ENCODE measurements around the gene OR5A1.
"Not testable (repeated sequence)": the region's sequence is repeated elsewhere in the genome, so short reads cannot be mapped to it uniquely, and the experiment has no call there.

The OR5A1 gene

GRCh38 chr11:59436169-59436568 is at the start of gene OR5A1:
Gene OR5A1 (plus strand): TSS chr11:59436469. CDS start chr11:59443169, 6,700 bp downstream.
- no peak for DNase-seq

DNA sequence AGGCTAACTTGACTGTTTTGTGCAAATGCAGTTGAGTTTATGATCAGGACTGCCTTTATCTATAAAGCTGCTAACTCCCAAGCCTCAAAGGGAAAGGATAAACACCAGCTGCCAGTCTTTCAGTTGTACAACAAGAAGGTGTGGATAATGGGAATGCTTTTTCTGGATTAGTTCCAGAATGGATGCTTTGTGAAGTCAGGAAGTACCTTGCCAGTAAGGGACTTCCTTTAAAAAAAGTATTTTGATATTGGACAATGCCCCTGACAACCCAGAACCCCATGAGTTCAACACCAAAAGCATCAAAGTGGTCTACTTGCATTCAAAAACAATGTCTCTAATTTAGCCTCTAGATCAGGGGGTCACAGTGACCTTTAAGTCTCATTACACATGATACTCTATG is 42.1 kb upstream of the OR5A1 start:
- no peak for DNase-seq

GRCh38 chr11:59400461-59401261 is 35.6 kb upstream of the OR5A1 start:
- no peak for DNase-seq

DNA sequence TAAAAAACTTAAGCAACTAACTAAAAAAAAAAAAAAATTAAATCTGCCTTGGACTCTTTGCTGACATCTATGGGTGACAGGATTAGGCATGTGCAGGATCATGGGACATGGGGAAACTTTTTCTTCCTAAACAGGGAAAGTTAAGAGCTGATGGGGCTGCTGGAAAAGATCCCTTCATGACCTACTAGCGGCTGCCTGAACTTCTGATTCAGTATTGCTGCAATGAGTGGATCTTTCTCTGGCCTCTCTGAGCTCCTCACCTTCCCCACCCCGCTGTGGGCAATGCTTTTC is 35.1 kb upstream of the OR5A1 start:
- DNase-seq: no peak

DNA sequence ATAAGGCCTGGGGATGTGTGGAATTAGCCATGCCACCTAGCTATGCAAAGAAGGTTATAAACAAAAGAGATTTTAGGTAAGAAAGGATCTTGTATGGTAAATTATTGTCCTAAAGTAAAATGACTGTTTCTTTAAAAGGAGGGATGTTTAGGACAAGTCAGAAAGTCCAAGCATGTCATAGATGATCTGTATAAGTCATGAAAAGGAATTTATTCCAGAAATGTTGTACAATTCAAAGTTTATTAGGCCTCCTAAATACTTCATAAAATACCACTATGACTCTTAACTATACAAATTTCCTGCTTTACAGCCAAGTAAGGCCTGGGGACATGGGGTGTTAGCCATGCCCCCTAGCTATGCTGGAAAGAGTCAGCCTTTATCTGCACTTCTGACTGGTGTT is 32.7 kb upstream of the OR5A1 start:
- DNase-seq: no peak

DNA sequence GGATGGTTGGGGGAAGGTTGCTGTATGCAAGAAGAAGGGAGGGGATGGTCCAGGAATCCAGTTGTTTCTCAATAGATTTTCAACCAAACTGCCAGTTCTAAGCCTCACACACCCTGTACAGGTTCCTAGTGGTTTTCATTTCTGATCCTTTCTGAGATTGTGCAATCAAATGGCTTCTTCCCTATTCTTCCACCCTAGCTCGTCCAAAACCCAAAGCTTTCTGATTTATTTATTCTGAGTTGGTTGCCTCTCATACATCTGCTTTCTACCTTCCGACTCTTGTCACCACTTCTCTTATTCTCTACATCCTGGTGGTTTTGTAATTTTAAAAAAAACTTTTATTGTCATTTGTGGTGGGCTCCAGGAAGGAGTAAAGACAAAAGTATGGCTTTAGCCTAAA is 22.6 kb upstream of the OR5A1 start:
- DNase-seq: no peak

DNA sequence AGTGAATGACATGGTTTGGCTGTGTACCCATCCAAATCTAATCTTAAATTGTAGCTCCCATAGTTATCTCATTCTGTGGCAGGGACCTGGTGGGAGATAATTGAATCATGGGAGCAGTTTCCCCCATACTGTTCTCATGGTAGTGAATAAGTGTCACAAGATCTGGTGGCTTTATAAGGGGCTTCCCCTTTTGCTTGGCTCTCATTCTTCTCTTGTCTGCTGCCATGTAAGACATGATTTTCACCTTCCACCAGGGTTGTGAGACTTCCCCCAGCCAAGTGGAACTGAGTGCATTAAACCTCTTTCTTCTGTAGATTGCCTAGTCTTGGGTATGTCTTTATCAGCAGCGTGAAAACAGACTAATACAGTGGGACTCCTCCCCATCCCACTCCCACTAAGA is 21.2 kb upstream of the OR5A1 start:
- DNase-seq: no peak

DNA sequence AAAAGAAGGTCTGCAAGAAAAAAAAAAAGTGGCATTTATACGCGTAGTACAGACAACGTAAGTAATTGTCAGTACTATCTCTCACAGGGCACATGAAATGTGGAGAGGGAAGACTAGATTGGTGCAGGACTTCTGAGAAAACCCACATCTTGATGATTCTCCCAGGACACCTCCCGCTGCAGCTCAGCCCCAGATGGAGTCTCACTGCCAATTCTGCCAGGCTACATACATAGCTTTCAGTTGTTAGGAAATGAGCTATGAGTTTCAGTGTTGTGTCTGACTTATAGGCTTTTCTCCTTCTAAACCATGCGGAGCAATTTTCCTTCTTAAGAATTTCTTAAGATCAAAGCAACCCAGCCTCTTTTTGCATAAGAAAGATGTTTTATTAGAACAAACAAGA is 19.7 kb upstream of the OR5A1 start:
- DNase-seq: no peak

- DNase-seq: no peak
These were observed 19.2 kb upstream of the OR5A1 start for GRCh38 chr11:59417023-59417422.

GRCh38 chr11:59418156-59418555 is 18.1 kb upstream of the OR5A1 start:
- DNase-seq: no peak

DNA sequence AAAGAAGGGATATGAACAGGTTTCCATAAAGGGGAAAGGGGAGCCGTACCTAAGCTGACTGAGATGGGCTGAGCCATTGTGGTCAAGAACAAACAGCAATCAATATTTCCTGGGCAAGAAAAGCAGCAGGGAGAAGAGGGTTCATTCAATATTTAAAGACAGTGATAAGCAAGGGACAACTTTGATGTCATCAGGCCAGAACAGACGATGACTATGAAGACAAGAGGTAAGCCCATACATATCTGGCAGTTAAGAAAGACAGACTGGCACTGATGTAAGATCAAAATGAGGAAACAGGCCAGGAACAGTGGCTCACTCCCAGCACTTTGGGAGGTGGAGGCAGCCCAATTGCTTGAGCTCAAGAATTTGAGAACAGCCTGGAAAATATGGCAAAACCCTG is 12.4 kb upstream of the OR5A1 start:
- DNase-seq: no peak

- no peak for DNase-seq
These were observed 11.1 kb upstream of the OR5A1 start for GRCh38 chr11:59425131-59425530.

GRCh38 chr11:59426361-59427067 is 9.8 kb upstream of the OR5A1 start, which contains the start of gene OR5A2:
Gene OR5A2 (minus strand): TSS chr11:59426413. CDS start chr11:59422953, 3,460 bp downstream.
- peak; percentile 3 for DNase-seq

- DNase-seq: no peak
These were observed 9.2 kb upstream of the OR5A1 start for GRCh38 chr11:59427068-59427382.

DNA sequence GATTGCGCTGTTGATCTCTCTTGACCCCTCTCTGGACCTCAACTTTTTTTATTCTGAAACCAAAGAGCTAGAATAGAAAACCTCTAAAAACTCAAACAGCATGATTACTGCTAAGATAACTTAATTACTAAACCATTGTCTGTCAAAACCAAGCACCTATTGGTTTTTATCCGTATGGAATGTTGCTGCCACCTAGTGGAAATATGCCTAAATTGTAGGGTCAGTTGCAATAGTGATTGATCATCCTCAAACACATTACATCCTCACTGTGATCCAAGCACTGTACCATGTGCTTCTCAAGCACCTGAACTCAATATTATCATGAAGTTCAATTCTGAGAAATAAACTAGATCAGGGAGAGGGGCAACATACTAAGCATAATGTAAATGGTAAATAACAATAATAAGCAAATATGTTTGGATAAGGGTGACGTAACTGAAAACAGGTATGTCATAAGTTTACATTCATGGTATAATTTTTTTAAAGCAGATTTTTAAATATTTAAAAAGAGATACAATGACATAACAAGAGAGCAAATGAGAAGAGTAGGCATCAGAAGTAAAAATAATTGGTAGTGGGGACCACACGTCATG is 6.2 kb upstream of the OR5A1 start:
- DNase-seq: peak; percentile 42

GRCh38 chr11:59437770-59438169 is 1.5 kb downstream of the OR5A1 start:
- no peak for DNase-seq

GRCh38 chr11:59445624-59446023 is 9.4 kb downstream of the OR5A1 start:
- DNase-seq: not testable (repeated sequence)

DNA sequence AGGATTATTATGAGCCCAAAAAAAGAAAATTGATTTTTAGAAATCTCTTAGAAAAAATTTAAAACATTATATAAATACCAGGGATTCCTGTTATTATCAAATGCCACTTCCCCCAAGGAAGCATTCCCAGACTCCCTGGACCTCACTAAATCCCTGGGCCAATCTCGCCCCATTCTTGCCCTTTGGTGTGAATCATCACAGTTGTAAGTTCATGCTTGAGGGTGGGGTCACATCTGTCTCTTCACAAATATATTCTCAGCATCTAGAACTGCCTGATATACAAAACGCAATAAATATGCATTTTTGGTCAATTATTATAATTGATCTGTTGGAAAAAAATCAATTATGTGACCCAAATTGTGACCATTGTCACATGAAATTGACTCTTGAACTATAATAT is 12.2 kb downstream of the OR5A1 start:
- DNase-seq: no peak

DNA sequence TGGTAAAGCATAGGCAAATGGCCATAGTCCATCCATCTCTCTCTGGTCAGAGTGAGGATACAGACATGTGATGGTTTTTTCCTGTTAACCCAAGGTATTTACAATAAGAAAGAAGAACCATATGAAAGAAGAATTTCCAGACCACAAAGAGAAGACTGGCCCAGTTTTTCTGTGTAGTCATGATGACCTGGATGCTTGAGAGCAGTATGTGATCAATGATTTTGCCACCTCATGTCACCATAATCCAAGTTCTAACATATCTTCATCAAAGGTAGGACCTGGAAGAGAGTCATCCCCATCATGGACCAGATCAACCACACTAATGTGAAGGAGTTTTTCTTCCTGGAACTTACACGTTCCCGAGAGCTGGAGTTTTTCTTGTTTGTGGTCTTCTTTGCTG is 20.4 kb downstream of the OR5A1 start, which contains the start of gene OR4D6:
OR4D6 (plus strand) TSS at position 301 of the 400 bp plus-strand sequence; CDS start at position 301, 0 bp downstream.
- no peak for DNase-seq

DNA sequence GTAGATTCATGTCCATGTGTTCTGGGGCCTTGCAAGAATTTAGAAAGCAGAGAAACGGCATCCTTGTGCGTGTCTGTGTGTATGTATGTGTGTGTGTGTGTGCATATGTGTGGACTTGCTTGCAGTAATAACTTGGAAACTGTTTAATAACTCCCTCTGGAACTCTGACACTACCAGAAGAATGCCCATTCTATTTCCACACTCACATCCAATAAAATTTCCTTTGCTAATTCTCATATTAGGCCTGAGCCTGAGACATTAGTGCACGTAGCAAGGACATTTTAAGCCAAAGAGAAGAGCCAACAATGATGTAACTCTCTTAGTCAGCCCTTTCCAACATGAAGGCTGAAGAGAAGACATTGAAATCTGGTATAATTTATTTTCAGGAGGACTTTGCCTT is 23.6 kb downstream of the OR5A1 start:
- no peak for DNase-seq

DNA sequence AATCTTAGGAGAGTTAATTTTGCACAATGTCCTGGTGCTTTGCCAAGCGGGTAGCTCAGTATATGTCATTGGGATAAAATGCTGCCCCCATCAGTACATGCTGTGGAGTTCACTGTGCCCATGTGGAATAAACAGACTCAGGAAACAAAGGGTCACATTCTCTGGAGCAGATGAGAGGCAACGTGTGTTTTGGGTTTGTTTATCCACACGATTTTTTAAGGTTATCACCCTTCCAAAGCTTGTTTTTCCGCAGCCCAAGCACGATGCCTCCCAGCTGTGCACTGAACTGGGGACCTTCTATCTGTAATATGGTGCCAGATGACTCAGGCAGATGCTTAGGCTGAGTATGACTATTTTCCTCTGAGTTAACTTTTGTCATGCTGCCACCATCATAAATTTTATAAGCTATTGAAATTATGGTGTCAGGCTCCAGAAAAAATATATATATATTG is 26.9 kb downstream of the OR5A1 start:
- DNase-seq: no peak

DNA sequence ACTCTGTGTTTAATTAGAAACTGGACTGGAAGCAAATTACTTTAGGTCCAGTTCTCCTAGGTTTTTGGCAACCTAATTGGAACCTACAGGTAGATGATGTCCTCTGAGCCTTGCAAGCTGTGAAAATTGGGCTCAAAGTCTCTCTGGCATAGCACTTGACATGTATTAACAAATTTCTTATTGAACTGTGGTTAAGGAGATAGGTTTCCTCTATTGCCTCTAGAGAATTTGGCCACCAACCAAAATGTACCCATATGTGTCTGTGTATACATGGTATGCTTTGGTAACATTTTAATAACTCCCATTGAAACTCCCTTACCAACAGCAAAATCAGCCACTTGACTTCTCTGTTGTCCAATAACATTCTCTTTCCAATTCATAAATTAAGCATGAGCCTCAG is 36.7 kb downstream of the OR5A1 start, which contains the start of gene OR4D10:
OR4D10 (plus strand) TSS at position 301 of the 400 bp plus-strand sequence. CDS start 4,115 bp downstream, outside the sequence.
- no peak for DNase-seq

- no peak for DNase-seq
These were observed 38.9 kb downstream of the OR5A1 start for GRCh38 chr11:59475176-59475575.

- DNase-seq: no peak
These were observed 43.6 kb downstream of the OR5A1 start for GRCh38 chr11:59479906-59480305.

All from NCI-H2029 (cell line).